Fibroblast of pulmonary artery (primary cell): ENCODE data around the gene GCKR.

Source experiments
- DNase-seq: peaks from one replicate; pipeline ENCODE4 v3.0.0-alpha.2; 2010; ENCODE audit warnings: low read depth
- H3K4me3 ChIP-seq: replicated peaks from 2 replicates; pipeline ENCODE4 v1.5.1; 2011; ENCODE audit warnings: low read depth, mild to moderate bottlenecking, control low read depth, low read length, moderate library complexity
- CTCF ChIP-seq: IDR thresholded peaks from 2 replicates; pipeline ENCODE4 v1.5.1; 2011; ENCODE audit warnings: mild to moderate bottlenecking, control low read depth, low read length, inconsistent platforms; ENCODE audit errors: missing control alignments

GCKR gene

GRCh38 chr2:27502142-27502541 lies 5.5 kb downstream of the GCKR start:
- peak; percentile 18 for DNase-seq
- no peak for TF ChIP-seq CTCF
- H3K4me3 ChIP-seq, result no peak overlapping the region

GRCh38 chr2:27506587-27506986 lies 9.9 kb downstream of the GCKR start:
- no peak for TF ChIP-seq CTCF
- no peak for DNase-seq
- H3K4me3 ChIP-seq, result no peak overlapping the region

- no peak overlapping the region for H3K4me3 ChIP-seq
- no peak for TF ChIP-seq CTCF
Observed at GRCh38 chr2:27507293-27507692, 10.7 kb downstream of the GCKR start.

DNA sequence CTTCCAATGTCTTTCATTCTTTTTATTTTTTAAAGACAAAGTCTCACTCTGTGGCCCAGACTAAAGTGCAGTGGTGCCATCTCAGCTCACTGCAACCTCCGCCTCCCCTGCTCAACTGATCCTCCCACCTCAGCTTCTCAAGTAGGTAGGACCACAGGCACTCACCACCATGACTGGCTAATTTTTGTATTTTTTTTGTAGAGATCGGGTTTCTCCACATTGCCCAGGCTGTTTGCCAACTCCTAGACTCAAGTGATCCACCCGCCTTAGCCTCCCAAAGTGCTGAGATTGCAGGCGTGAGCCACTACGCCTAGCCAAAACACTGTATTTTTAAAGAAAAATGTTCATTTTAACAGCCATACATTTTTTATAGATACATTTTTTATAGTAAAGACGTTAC lies 12.7 kb downstream of the GCKR start:
- no peak overlapping the region for H3K4me3 ChIP-seq
- TF ChIP-seq CTCF, result no peak
- peak; percentile 24 for DNase-seq

More at GRCh38 chr2:27507293-27507692, 10.7 kb downstream of the GCKR start:
- DNase-seq, result no peak

DNA sequence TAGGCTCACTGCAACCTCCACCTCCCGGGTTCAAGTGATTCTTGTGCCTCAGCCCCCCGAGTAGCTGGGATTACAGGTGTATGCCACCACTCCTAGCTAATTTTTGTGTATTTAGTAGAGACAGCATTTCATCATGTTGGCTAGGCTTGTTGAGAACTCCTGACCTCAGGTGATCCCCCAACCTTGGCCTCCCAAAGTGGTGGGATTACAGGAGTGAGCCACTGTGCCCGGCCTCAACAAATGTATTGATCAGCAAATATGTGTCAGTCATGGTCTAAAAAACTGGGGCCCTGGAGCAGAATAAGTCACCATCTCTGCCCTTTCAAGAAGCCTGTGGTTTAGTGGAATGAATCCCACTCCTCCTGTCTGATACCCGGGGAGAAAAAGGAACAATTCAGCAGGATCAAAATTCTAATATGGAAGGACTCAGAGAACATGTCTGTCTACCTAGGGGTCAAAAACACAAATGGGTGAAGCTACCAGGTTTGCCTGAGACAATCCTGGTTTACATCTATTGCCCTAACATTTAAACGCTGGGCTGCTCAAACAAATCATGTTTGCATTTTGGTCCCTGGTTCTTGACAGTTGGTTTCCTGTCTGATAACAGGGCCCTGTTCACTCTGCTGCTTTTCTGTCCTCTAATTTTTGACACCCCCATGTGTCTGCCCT lies 21.6 kb downstream of the GCKR start:
- H3K4me3 ChIP-seq, result no peak overlapping the region
- no peak for TF ChIP-seq CTCF
- DNase-seq, result no peak

GRCh38 chr2:27518782-27519113 lies 22.1 kb downstream of the GCKR start:
- no peak for DNase-seq
- TF ChIP-seq CTCF, result no peak
- no peak overlapping the region for H3K4me3 ChIP-seq

DNA sequence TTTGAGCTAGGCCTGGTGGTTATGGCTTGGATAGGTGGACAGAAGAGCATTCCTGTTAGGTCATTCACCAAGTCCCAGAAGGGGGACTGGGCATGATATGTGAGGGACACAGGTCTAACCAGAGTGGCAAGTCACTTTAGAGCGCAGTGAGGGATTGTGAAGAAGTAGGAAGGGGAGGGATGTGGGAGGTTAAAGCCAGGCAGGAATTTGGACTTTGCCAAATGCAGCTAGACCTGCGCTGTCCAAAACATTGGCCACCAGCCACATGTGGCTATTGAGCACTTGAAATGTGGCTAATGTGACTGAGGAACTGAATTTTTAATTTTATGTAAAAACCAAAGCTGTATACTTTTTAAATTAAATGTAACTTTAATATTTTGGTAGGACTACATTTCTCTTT lies 23.7 kb downstream of the GCKR start:
- no peak for DNase-seq
- no peak overlapping the region for H3K4me3 ChIP-seq
- TF ChIP-seq CTCF, result no peak
